GM19468 (cell line): ENCODE results near the gene SLC22A2.

Experiments used
- ATAC-seq: cut with Tn5 transposase; IDR thresholded peaks from one replicate; pipeline ENCODE4 v1.9.1; 2021; ENCODE audit warnings: mild to moderate bottlenecking, moderate library complexity, moderate number of reproducible peaks; ENCODE audit not compliant: unreplicated experiment; ENCODE audit errors: extremely low read depth

The SLC22A2 gene

DNA sequence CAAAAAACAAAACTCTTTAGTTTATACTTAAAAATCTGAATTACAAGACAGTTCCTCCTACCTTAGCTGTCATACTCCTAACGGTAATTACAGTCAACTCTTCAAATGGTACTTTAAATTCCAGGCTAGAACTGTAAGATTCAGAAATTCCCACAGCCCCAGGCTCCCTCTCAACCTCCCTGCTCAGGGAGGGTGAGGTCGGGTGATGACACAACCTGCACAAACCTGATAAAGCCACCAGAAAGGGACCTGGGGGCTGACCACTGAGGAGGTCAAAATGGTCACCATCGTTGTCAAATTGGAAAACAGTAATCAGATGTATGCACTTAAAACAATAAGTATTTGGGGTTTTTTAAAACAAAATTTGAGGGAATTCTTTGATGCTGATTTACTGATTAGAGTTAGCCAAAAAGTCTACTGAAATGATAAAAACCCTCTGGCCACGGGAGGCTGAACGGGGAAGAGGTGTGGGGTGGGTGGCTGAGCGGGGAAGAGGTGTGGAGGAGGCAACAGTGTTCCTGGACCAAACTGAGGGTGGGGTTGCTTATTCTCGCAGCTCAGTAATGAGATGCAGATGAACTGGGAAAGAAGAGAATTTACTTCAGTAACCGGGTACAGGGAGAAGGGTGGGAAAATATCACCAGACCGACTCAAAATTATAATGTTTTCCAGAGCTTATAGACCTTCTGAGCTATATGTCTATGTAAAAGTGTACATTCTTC is 84.7 kb downstream of the SLC22A2 start:
- ATAC-seq, result no peak

DNA sequence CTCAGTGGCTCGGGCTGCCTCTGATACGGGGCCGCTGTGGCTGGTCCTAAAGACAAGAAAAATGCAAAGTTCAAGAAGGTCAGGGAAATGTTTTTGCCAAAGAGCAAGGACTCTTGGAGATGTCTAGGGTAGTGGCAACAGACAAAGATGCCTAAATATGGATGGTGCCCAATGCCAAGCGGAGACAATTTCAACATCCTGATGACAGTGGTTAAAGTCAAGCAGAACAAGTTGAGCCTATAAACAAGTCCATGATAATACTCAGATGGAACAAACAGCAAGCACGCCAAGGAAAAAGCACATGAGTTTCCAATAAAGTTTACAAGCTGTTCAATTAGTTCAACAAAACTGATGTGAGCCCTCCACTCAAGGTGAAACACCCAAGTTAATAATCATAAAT is 85.9 kb downstream of the SLC22A2 start:
- ATAC-seq, result no peak

DNA sequence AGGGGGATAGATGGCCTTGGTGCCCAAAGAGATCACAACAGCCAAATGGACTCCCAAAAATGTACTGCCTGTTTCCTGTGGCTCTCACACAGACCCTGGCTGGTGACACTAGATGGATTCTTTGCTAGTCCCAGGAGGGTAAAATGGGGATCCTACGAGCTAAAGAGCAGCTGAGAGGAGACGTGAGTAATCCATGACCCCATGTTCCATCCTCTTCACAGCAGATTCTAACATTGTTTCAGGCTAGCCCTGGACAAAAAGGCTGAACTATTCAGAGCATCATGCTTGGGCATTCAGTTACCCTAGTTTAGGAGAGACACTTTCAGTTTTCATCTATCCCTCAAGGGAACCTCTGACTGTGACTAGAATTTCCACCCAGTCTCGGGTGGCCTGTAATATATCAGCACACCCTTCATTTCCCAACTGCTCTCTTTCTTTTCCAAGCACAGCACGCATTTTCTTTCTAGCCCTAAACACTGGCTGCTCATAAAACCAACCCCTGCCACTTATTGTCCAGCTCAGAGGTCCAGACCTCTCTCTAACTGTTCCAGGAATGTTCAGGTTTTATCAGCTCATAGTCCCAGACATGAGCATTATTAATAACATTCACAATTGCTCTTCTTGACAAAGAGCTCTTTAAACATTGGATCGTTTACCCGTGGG is 88.5 kb downstream of the SLC22A2 start:
- ATAC-seq, result no peak

- no peak for ATAC-seq
Observed at GRCh38 chr6:160167604-160168399, 90.8 kb downstream of the SLC22A2 start.
